GM23338 (cell line): Measurements from ENCODE around the gene SPDL1. TPM values are rescaled to one million over a fixed set of nuclear protein-coding genes. Genes with fewer than 3 reads are reported as not detected.

ENCODE experiments used
- ATAC-seq: fragments of 200-7000 bp; cut with Tn5 transposase; 3 replicates; pipeline ENCODE4 v1.9.1; 2020
- DNase-seq: peaks from one replicate; pipeline ENCODE4 v3.0.0-alpha.2; 2015; ENCODE audit warnings: low spot score
- H2AFZ ChIP-seq: fragments of 200-600 bp; sonication (generic); 2 replicates; pipeline ENCODE4 v1.8.0; 2016; ENCODE audit warnings: antibody characterized with exemption, mild to moderate bottlenecking, moderate library complexity
- H3F3A ChIP-seq: fragments of 200-600 bp; sonication (generic); replicated peaks from 2 replicates; pipeline ENCODE4 v1.8.0; 2017; ENCODE audit warnings: antibody characterized with exemption, mixed run types, low read depth
- H3K27ac ChIP-seq: fragments of 200-600 bp; sonication (generic); 2 replicates; pipeline ENCODE4 v1.6.1; 2016; ENCODE audit warnings: low read depth
- H3K27me3 ChIP-seq: fragments of 200-600 bp; sonication (generic); 2 replicates; pipeline ENCODE4 v1.8.0; 2016; ENCODE audit warnings: mild to moderate bottlenecking, mixed run types, moderate library complexity; ENCODE audit not compliant: insufficient read depth
- H3K36me3 ChIP-seq: fragments of 200-600 bp; sonication (generic); 2 replicates; pipeline ENCODE4 v1.8.0; 2016; ENCODE audit warnings: mild to moderate bottlenecking; ENCODE audit not compliant: insufficient read depth
- H3K4me1 ChIP-seq: fragments of 200-600 bp; sonication (generic); 2 replicates; pipeline ENCODE4 v1.8.0; 2016; ENCODE audit warnings: mild to moderate bottlenecking, moderate library complexity; ENCODE audit not compliant: insufficient read depth
- H3K4me2 ChIP-seq: fragments of 200-600 bp; sonication (generic); 2 replicates; pipeline ENCODE4 v1.7.1; 2017; ENCODE audit warnings: mixed run types
- H3K4me3 ChIP-seq: fragments of 200-600 bp; sonication (generic); 2 replicates; pipeline ENCODE4 v1.6.1; 2016; ENCODE audit warnings: mixed run types
- H3K79me2 ChIP-seq: fragments of 200-600 bp; sonication (generic); replicated peaks from 2 replicates; pipeline ENCODE4 v1.8.0; 2017; ENCODE audit warnings: mild to moderate bottlenecking; ENCODE audit not compliant: insufficient read depth
- H3K9me2 ChIP-seq: fragments of 200-600 bp; sonication (generic); 2 replicates; pipeline ENCODE4 v1.8.0; 2017; ENCODE audit not compliant: insufficient read depth
- H4K20me1 ChIP-seq: fragments of 200-600 bp; sonication (generic); replicated peaks from 2 replicates; pipeline ENCODE4 v1.8.0; 2017; ENCODE audit warnings: mild to moderate bottlenecking; ENCODE audit not compliant: insufficient read depth
- H3K27ac Mint-ChIP-seq: 2 replicates; pipeline ENCODE4 v1.8.0; 2020; ENCODE audit warnings: inconsistent platforms, mild to moderate bottlenecking, moderate library complexity, mixed read lengths
- H3K27me3 Mint-ChIP-seq: 3 replicates; pipeline ENCODE4 v1.8.0; 2022; ENCODE audit warnings: low read depth, mild to moderate bottlenecking, moderate library complexity, mixed read lengths, inconsistent platforms; ENCODE audit not compliant: insufficient read depth, poor library complexity
- H3K36me3 Mint-ChIP-seq: 3 replicates; pipeline ENCODE4 v1.8.0; 2021; ENCODE audit warnings: low read depth, mild to moderate bottlenecking, inconsistent platforms, moderate library complexity, mixed read lengths
- H3K4me1 Mint-ChIP-seq: 3 replicates; pipeline ENCODE4 v1.8.0; 2020; ENCODE audit warnings: mild to moderate bottlenecking, inconsistent platforms, mixed read lengths
- H3K4me3 Mint-ChIP-seq: 3 replicates; pipeline ENCODE4 v1.8.0; 2021; ENCODE audit warnings: moderate library complexity, mild to moderate bottlenecking, inconsistent platforms, mixed read lengths
- H3K9me3 Mint-ChIP-seq: 3 replicates; pipeline ENCODE4 v1.8.0; 2020; ENCODE audit warnings: moderate library complexity, mild to moderate bottlenecking, inconsistent platforms, mixed read lengths
- CREB1 ChIP-seq: fragments of 250-450 bp; sonication (Bioruptor Pico); IDR thresholded peaks from 2 replicates; pipeline ENCODE4 v1.5.0; 2020; ENCODE audit warnings: low read depth, mild to moderate bottlenecking, moderate library complexity
- CTCF ChIP-seq, 2 experiments: fragments of 200-600 bp in 1 of 2; sonication (generic) in 1 of 2; conservative IDR thresholded peaks; 2 replicates each; pipeline versions ENCODE4 v1.5.1 to v1.6.1; 2016 to 2017; ENCODE audit warnings: antibody characterized with exemption in 2 of 2, low read depth in 2 of 2, mild to moderate bottlenecking in 2 of 2, moderate library complexity in 1 of 2
- ETS1 ChIP-seq: IDR thresholded peaks from 2 replicates; pipeline ENCODE4 v1.6.1; 2016; ENCODE audit warnings: antibody characterized with exemption
- EZH2 ChIP-seq: fragments of 200-600 bp; sonication (generic); IDR thresholded peaks from one replicate; pipeline ENCODE4 v1.8.0; 2017; ENCODE audit warnings: antibody characterized with exemption, mild to moderate bottlenecking, low read depth; ENCODE audit not compliant: unreplicated experiment
- EZH2phosphoT487 ChIP-seq: fragments of 200-600 bp; sonication (generic); IDR thresholded peaks from one replicate; pipeline ENCODE4 v1.8.1; 2018; ENCODE audit warnings: antibody characterized with exemption; ENCODE audit not compliant: unreplicated experiment
- JUNB ChIP-seq: IDR thresholded peaks from one replicate; pipeline ENCODE4 v1.6.1; 2016; ENCODE audit warnings: antibody characterized with exemption; ENCODE audit not compliant: unreplicated experiment
- NANOG ChIP-seq: IDR thresholded peaks from 2 replicates; pipeline ENCODE4 v1.6.1; 2016; ENCODE audit warnings: antibody characterized with exemption, borderline replicate concordance
- POLR2AphosphoS5 ChIP-seq: IDR thresholded peaks from 2 replicates; pipeline ENCODE4 v1.6.1; 2016; ENCODE audit warnings: antibody characterized with exemption, low read depth
- REST ChIP-seq: IDR thresholded peaks from one replicate; pipeline ENCODE4 v1.6.1; 2018; ENCODE audit warnings: antibody characterized with exemption; ENCODE audit not compliant: unreplicated experiment
- STAT1 ChIP-seq: IDR thresholded peaks from one replicate; pipeline ENCODE4 v1.6.1; 2016; ENCODE audit warnings: antibody characterized with exemption; ENCODE audit not compliant: unreplicated experiment
- ZNF114 ChIP-seq: fragments of 250-450 bp; sonication (Bioruptor Pico); IDR thresholded peaks from 2 replicates; pipeline ENCODE4 v1.5.0; 2020; ENCODE audit warnings: mild to moderate bottlenecking, moderate library complexity
- ZNF331 ChIP-seq: fragments of 250-450 bp; sonication (Bioruptor Pico); IDR thresholded peaks from 2 replicates; pipeline ENCODE4 v1.5.0; 2020; ENCODE audit warnings: low read depth, mild to moderate bottlenecking, moderate library complexity
- ZNF462 ChIP-seq: fragments of 250-450 bp; sonication (Bioruptor Pico); IDR thresholded peaks from 2 replicates; pipeline ENCODE4 v1.5.0; 2020; ENCODE audit warnings: mild to moderate bottlenecking, moderate library complexity
- polyA plus RNA-seq: library from polyadenylated mRNA; unstranded; fragments of >200 nt; fragmentation: Nextera tagmentation; extraction: Ambion mirVana; gene quantifications from 2 replicates; pipeline ENCODE4 v1.2.1, GENCODE V29; 2016
- total RNA-seq: library from RNA; depleted of rRNA; stranded (reverse); fragments of >200 nt; shearing (Covaris generic); gene quantifications from 2 replicates; pipeline ENCODE4 v1.2.3, GENCODE V29; 2014

SPDL1 gene
- total and polyA plus RNA-seq, 2 experiments from 2014 or later: 76.9 to 79.6 TPM

GRCh38 chr5:169563369-169563768 lies 20.2 kb upstream of the SPDL1 start:
- Histone ChIP-seq H3F3A (no peaks in the 10 kb centered on the region), H2AFZ (no peak overlapping the region), H3K27ac (no peak overlapping the region), H3K4me1 (peaks cover 4% of the 10 kb centered on the region; the same call in 1 of the 2 replicates), H3K9me2 (peaks cover 6% of the 10 kb centered on the region; the same call in 1 of the 2 replicates), H3K4me2 (no peak overlapping the region), H3K36me3 (no peaks in the 10 kb centered on the region), H3K79me2 (no peaks in the 10 kb centered on the region), H3K4me3 (no peak overlapping the region), H3K27me3 (no peaks in the 10 kb centered on the region), H4K20me1 (no peaks in the 10 kb centered on the region)
- no peak overlapping the region for H3K27ac Mint-ChIP-seq
- H3K4me1 Mint-ChIP-seq: no peaks in the 10 kb centered on the region
- ATAC-seq: no peak
- peaks cover 4% of the 10 kb centered on the region; the same call in 1 of the 3 replicates for H3K36me3 Mint-ChIP-seq
- no peak overlapping the region for H3K4me3 Mint-ChIP-seq
- TF ChIP-seq ETS1 (no peak), ZNF462 (CRISPR knock-in tag) (no peak), EZH2 (no peak), CREB1 (CRISPR knock-in tag) (no peak), ZNF331 (CRISPR knock-in tag) (no peak), NANOG (no peak), STAT1 (no peak), REST (no peak), JUNB (no peak), CTCF (conservative IDR thresholded peaks at IDR 0.05; ENCODE audit: low read depth in 2 of 2) (no peak), ZNF114 (no peak), EZH2phosphoT487 (no peak), POLR2AphosphoS5 (no peak)
- H3K9me3 Mint-ChIP-seq: peaks cover 10% of the 10 kb centered on the region; the same call in 2 of the 3 replicates
- no peaks in the 10 kb centered on the region for H3K27me3 Mint-ChIP-seq
- no peak for DNase-seq
